HG03354 (cell line): ENCODE data around the gene LRCH3.

Experiments
- ATAC-seq: cut with Tn5 transposase; IDR thresholded peaks from one replicate; pipeline ENCODE4 v1.9.1; 2021; ENCODE audit warnings: mild to moderate bottlenecking; ENCODE audit not compliant: unreplicated experiment, poor library complexity, severe bottlenecking

The LRCH3 gene

GRCh38 chr3:197790033-197790432, 1.0 kb upstream of the LRCH3 start:
- ATAC-seq, result no peak

- ATAC-seq, result peak; percentile 31
Observed at GRCh38 chr3:197791892-197792647, 1.0 kb downstream of the LRCH3 start.

- ATAC-seq, result no peak
Observed at GRCh38 chr3:197793247-197793646, 2.2 kb downstream of the LRCH3 start.

GRCh38 chr3:197794115-197794514, 3.1 kb downstream of the LRCH3 start:
- ATAC-seq, result no peak

- ATAC-seq, result no peak
Observed at GRCh38 chr3:197795200-197795599, 4.1 kb downstream of the LRCH3 start.

GRCh38 chr3:197796087-197796486, 5.0 kb downstream of the LRCH3 start:
- ATAC-seq, result no peak

- peak; percentile 51 for ATAC-seq
Observed at GRCh38 chr3:197798863-197799262, 7.8 kb downstream of the LRCH3 start.

- ATAC-seq, result no peak
Observed at GRCh38 chr3:197800379-197800778, 9.3 kb downstream of the LRCH3 start.

GRCh38 chr3:197801891-197802778, 11.1 kb downstream of the LRCH3 start:
- ATAC-seq, result peak; percentile 45

- no peak for ATAC-seq
Observed at GRCh38 chr3:197802779-197803459, 11.9 kb downstream of the LRCH3 start.

- no peak for ATAC-seq
Observed at GRCh38 chr3:197804511-197804910, 13.5 kb downstream of the LRCH3 start.

GRCh38 chr3:197807969-197808587, 17.0 kb downstream of the LRCH3 start:
- ATAC-seq, result no peak

- ATAC-seq, result no peak
Observed at GRCh38 chr3:197809356-197810020, 18.4 kb downstream of the LRCH3 start.

- ATAC-seq, result no peak
Observed at GRCh38 chr3:197810901-197811300, 19.8 kb downstream of the LRCH3 start.

GRCh38 chr3:197811343-197811742, 20.3 kb downstream of the LRCH3 start:
- ATAC-seq, result no peak

- ATAC-seq, result no peak
Observed at GRCh38 chr3:197814372-197814771, 23.3 kb downstream of the LRCH3 start.

- no peak for ATAC-seq
Observed at GRCh38 chr3:197820550-197821335, 29.7 kb downstream of the LRCH3 start.

- ATAC-seq, result no peak
Observed at GRCh38 chr3:197829397-197830045, 38.5 kb downstream of the LRCH3 start.
